ENCODE measurements around the gene ESX1. TPM values are rescaled to one million over a fixed set of nuclear protein-coding genes. Genes with fewer than 3 reads are reported as not detected.

Gene ESX1
- polyA plus RNA-seq, 1 experiment: not detected

GRCh38 chrX:104284507-104284906 is 29.8 kb upstream of the ESX1 start:
- H3K4me3 ChIP-seq (ENCODE audit: low read depth, low read length): no peak overlapping the region
- DNase-seq (ENCODE audit: low read depth): no peak
- TF ChIP-seq CTCF (IDR thresholded peaks at IDR 0.05; ENCODE audit: insufficient read depth, low read depth, low read length): no peak
- H3K36me3 ChIP-seq (ENCODE audit: control insufficient read depth, insufficient read depth, low read length): no peaks in the 10 kb centered on the region
- CTCF ChIA-PET: no interaction called here
- peaks cover 3% of the 10 kb centered on the region; the same call in 1 of the 2 replicates for H3K27me3 ChIP-seq (ENCODE audit: control insufficient read depth, insufficient read depth, low read length)
- POLR2A ChIA-PET: no interaction called here

GRCh38 chrX:104282166-104282725 is 27.5 kb upstream of the ESX1 start:
- H3K4me3 ChIP-seq (ENCODE audit: low read depth, low read length): no peak overlapping the region
- ChIA-PET CTCF (no interaction called here), POLR2A (no interaction called here)
- no peaks in the 10 kb centered on the region for H3K36me3 ChIP-seq (ENCODE audit: control insufficient read depth, insufficient read depth, low read length)
- no peak for DNase-seq (ENCODE audit: low read depth)
- H3K27me3 ChIP-seq (ENCODE audit: control insufficient read depth, insufficient read depth, low read length): peaks cover 3% of the 10 kb centered on the region; the same call in 1 of the 2 replicates
- TF ChIP-seq CTCF (IDR thresholded peaks at IDR 0.05; ENCODE audit: insufficient read depth, low read depth, low read length): no peak

GRCh38 chrX:104281564-104281963 is 26.8 kb upstream of the ESX1 start:
- CTCF ChIA-PET: no interaction called here
- POLR2A ChIA-PET: no interaction called here
- DNase-seq (ENCODE audit: low read depth): no peak

GRCh38 chrX:104280609-104281008 is 25.9 kb upstream of the ESX1 start:
- ChIA-PET CTCF (no interaction called here), POLR2A (no interaction called here)
- no peak for TF ChIP-seq CTCF (IDR thresholded peaks at IDR 0.05; ENCODE audit: insufficient read depth, low read depth, low read length)
- Histone ChIP-seq H3K27me3 (ENCODE audit: control insufficient read depth, insufficient read depth, low read length) (peaks cover 3% of the 10 kb centered on the region; the same call in 1 of the 2 replicates), H3K4me3 (ENCODE audit: low read depth, low read length) (no peak overlapping the region), H3K36me3 (ENCODE audit: control insufficient read depth, insufficient read depth, low read length) (no peaks in the 10 kb centered on the region)
- no peak for DNase-seq (ENCODE audit: low read depth)

More at GRCh38 chrX:104281564-104281963, 26.8 kb upstream of the ESX1 start:
- Histone ChIP-seq H3K27me3 (ENCODE audit: control insufficient read depth, insufficient read depth, low read length) (peaks cover 3% of the 10 kb centered on the region; the same call in 1 of the 2 replicates), H3K36me3 (ENCODE audit: control insufficient read depth, insufficient read depth, low read length) (no peaks in the 10 kb centered on the region), H3K4me3 (ENCODE audit: low read depth, low read length) (no peak overlapping the region)
- no peak for TF ChIP-seq CTCF (IDR thresholded peaks at IDR 0.05; ENCODE audit: insufficient read depth, low read depth, low read length)

GRCh38 chrX:104270916-104271512 is 16.3 kb upstream of the ESX1 start:
- CTCF ChIA-PET: interaction anchor here (0.6 to 1.8 kb wide), 10 partner anchors 19 to 426 kb away, joined by 3 to 7 read pairs (median 3); no protein-coding TSS in a partner anchor
- H3K27me3 ChIP-seq (ENCODE audit: control insufficient read depth, insufficient read depth, low read length): no peaks in the 10 kb centered on the region
- no peaks in the 10 kb centered on the region for H3K36me3 ChIP-seq (ENCODE audit: control insufficient read depth, insufficient read depth, low read length)
- DNase-seq (ENCODE audit: low read depth): no peak
- TF ChIP-seq CTCF (IDR thresholded peaks at IDR 0.05; ENCODE audit: insufficient read depth, low read depth, low read length): peak; percentile 70
- POLR2A ChIA-PET: no interaction called here
- no peak overlapping the region; the same call in 1 of the 2 replicates for H3K4me3 ChIP-seq (ENCODE audit: low read depth, low read length)

Measured in BJ (cell line).